Activated naive CD4-positive, alpha-beta T cell (primary cell): ENCODE measurements around the gene ELF3.
"Not testable (repeated sequence)": the region's sequence is repeated elsewhere in the genome, so short reads cannot be mapped to it uniquely, and the experiment has no call there.

ENCODE experiments used
- DNase-seq, 4 experiments: peaks; one replicate each; lab custom pipeline; 2025; lab: John Stamatoyannopoulos, UW

The ELF3 gene

DNA sequence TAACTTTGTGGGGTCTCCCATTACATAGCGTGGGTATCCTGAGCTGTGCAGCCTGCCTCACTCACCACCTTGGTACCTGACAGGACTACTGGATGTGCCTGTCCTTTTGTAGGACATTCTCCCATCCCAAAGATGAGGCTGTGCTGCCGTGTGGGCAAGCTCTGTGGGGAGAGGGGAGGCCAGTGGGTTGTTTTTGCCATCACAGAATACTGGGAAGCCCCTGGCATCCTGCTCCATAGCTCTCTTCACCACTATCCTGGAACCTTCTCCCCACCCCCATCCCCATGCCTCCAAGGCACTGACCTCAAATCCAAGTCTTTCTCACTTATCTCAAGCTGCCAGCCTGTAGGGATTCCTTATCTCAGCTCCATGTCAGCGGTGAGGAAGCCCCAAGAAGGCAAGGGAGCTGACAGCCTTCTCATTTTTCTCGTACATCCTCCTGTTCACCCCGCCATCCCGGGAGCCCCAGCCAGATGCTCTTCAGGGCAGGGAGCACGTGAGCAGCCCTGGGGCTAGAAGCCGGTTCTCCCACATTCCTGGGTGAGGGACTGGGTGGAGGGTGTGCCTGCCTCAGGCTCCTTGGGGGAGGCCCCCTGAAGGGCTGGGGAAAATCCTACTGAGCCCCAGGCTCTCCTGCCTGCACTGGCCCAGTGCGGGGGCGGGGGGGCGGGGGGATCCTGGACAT lies 2.4 kb upstream of the ELF3 start:
- no peak for DNase-seq

DNA sequence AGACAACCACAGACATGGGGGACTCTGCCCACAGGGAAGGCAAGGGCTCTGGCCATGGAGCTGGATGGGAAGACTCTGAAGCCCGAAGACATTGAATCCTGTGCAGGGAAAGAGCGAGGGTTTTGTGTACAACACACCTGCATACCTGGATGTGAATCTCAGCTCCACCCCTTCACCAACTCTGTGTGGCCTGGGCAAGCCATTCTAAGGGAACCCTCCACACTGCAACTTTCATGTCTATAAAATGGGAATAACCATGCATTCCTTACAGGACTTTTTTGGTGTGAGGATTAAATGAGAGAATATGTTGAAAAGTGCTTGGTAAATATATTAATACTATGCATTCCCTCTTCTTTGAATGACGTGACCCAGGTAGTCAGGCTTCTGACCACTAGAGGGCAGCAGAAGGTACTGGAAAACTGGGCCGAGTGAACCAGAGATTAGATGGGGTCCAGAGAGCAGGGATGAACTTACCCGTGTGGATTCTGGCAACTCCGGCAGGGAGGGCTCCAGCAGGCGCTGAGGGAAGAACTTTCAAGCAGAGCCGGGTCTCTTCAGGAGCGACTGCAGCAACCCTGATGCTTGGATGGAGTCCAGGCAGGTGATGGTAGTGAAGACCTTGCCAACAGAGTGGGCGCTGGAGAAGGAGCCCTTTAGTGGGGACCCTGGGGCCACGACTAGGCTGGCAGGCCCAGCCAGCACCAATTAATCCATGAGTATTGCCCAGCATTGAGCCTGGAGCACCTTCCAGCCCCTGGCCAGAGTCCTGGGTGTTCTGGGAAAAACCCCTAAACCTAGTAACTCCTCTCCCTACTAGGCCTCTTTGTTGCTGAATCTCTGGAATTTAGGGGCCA lies 834 bp upstream of the ELF3 start:
- peak in 3 of 4 experiments; percentile 2 to 22 (median 9) for DNase-seq

DNA sequence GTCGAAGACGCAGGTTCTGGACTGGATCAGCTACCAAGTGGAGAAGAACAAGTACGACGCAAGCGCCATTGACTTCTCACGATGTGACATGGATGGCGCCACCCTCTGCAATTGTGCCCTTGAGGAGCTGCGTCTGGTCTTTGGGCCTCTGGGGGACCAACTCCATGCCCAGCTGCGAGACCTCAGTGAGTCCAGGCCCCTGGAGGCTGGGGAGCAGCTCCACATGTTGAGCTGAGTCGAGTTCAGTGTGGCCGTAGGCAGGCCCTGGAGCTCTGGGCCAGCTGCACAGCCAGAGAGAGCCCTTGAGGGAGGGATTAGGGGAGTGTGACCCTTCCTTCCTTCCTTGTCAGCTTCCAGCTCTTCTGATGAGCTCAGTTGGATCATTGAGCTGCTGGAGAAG lies 1.6 kb downstream of the ELF3 start:
- DNase-seq = no peak

DNA sequence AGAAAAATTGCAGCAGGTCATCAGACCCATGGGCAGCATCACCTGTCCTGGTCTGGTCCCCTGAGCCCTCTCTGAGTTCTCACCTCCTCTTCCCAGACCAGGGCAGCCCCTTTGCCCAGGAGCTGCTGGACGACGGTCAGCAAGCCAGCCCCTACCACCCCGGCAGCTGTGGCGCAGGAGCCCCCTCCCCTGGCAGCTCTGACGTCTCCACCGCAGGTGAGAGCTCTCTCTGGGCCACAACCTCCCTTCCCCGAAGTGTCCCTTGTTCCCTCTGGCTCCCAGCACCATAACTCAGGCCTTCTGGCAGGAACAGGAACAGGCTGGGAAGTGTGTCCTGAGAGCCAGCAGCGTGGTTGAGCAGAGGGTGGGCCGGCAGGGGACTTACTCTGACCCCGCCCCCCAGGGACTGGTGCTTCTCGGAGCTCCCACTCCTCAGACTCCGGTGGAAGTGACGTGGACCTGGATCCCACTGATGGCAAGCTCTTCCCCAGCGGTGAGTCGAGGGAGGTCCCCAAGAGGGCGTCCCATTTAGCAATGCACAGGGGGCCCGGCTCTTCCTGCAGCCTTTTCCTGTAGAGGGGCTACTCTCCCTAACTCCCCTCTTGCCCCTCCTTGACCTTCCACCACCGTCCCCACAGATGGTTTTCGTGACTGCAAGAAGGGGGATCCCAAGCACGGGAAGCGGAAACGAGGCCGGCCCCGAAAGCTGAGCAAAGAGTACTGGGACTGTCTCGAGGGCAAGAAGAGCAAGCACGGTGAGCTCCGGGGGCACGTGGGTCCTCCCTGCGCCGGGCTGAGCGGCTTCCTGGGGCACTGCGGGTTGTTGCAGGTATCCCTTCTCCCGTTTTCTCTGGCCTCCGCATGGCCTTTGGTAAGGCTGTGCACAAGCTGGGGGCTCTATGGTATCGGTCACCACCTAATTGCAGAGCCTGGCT lies 2.4 kb downstream of the ELF3 start:
- DNase-seq = no peak

DNA sequence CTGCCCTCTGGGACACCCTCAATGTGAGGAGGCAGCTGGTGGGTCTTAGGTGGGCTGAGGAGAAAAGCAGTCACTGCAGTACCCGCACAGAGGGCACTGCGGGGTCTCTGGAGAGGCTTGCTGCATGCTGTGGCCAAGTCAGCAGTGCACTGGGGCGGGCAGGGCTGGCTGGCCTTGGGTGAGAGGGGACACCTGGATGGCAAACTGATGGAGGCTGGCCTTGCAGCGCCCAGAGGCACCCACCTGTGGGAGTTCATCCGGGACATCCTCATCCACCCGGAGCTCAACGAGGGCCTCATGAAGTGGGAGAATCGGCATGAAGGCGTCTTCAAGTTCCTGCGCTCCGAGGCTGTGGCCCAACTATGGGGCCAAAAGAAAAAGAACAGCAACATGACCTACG lies 3.2 kb downstream of the ELF3 start:
- no peak for DNase-seq

DNA sequence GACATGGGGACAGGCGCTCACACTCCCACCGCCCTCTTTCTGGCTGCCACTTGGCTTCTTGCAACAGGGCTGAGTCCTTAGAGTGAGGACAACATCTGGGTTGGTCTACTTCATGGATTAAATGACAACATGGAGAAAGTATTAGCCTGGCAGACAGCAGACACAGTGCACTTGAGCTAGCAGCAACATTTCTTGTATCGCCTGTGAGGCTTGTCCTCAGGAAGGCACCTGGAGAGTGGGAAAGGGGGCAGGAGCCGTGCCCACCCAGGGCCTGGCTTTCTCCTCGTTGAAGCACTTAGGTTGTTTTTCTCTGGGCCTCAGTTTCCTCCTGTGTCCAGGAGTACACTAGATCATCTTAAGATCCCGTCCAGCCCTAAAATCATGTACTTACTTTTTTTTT lies 3.7 kb downstream of the ELF3 start:
- no peak for DNase-seq

DNA sequence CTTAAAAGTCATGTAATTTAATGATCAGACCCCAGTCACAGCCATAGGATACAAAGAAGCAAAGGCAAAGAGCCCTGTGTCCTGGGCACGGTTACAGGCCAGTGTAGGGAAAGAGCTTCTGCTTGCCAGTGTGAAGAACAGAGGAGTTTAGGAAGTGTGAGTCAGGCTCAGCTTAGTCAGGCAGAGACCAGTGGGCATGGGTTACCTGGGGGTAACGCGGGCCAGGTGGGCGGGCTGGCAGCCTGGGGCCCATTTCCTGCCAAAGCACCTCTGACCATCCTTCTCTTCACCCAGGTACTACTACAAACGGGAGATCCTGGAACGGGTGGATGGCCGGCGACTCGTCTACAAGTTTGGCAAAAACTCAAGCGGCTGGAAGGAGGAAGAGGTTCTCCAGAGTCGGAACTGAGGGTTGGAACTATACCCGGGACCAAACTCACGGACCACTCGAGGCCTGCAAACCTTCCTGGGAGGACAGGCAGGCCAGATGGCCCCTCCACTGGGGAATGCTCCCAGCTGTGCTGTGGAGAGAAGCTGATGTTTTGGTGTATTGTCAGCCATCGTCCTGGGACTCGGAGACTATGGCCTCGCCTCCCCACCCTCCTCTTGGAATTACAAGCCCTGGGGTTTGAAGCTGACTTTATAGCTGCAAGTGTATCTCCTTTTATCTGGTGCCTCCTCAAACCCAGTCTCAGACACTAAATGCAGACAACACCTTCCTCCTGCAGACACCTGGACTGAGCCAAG lies 4.7 kb downstream of the ELF3 start:
- DNase-seq = no peak

DNA sequence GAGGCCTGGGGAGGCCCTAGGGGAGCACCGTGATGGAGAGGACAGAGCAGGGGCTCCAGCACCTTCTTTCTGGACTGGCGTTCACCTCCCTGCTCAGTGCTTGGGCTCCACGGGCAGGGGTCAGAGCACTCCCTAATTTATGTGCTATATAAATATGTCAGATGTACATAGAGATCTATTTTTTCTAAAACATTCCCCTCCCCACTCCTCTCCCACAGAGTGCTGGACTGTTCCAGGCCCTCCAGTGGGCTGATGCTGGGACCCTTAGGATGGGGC lies 5.2 kb downstream of the ELF3 start:
- no peak for DNase-seq

DNA sequence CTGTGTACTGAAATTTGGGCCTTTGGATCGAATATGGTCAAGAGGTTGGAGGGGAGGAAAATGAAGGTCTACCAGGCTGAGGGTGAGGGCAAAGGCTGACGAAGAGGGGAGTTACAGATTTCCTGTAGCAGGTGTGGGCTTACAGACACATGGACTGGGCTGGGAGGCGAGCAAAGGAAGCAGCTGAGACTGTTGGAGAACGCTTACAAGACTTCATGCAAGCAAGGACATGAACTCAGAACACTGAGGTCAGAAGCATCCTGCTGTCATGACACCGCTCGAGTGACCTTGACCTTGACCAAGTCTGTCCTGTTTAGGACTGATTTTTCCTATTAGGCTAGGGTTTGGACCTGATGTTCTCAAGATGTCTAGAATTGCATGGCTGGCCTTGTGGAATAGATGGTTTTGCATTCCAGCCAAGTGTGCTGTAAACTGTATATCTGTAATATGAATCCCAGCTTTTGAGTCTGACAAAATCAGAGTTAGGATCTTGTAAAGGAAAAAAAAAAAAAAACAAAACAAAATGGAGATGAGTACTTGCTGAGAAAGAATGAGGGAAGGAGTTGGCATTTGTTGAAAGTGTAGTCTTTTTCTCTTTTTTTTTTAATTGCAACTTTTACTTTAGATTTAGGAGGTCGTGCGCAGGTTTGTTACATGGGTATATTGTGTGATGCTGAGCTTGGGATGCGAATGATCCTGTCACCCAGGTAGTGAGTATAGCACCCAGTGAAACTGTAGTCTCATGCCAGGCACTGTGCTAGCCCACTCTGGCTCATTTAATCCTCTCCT lies 5.8 kb downstream of the ELF3 start:
- DNase-seq = no peak

DNA sequence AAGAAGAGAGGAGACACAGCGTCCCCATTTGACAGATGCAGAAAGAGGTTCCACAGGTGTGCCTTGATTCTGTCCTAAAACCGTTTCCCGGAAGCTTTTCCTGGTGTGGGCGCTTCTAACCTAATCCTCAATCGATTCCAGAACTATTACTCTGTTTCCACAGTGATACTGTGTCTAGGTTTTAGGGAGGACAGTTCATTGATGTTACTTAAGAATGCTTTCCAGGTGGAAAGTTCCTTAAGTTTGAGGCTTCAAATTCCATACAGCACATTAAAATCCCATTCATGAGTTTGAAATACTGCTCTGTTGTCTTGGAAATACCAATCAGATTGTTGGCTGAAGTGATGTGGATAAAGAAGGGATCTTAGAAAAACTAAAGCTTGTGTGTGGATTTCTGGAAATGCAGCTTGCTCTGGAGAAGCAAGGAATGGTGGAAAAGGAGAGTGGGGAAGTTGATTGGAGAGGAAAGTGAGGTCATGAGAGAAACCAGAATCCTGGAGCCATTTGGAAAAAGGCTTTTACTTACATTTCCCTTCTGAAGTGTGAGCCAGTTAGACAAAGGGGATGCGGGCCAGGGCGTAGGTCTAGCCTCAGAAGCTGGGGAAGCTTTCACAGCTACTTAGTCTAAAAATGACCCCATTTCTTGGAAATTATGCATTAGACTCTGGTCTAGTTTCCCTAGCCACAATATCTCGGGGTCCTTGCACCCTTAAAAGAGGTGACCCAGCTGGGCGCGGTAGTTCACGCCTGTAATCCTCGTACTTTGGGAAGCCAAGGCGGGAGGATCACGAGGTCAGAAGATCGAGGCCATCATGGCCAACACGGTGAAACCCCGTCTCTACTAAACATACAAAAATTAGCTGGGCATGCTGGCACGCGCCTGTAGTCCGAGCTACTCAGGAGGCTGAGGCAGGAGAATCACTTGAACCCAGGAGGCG lies 6.7 kb downstream of the ELF3 start:
- no peak for DNase-seq

DNA sequence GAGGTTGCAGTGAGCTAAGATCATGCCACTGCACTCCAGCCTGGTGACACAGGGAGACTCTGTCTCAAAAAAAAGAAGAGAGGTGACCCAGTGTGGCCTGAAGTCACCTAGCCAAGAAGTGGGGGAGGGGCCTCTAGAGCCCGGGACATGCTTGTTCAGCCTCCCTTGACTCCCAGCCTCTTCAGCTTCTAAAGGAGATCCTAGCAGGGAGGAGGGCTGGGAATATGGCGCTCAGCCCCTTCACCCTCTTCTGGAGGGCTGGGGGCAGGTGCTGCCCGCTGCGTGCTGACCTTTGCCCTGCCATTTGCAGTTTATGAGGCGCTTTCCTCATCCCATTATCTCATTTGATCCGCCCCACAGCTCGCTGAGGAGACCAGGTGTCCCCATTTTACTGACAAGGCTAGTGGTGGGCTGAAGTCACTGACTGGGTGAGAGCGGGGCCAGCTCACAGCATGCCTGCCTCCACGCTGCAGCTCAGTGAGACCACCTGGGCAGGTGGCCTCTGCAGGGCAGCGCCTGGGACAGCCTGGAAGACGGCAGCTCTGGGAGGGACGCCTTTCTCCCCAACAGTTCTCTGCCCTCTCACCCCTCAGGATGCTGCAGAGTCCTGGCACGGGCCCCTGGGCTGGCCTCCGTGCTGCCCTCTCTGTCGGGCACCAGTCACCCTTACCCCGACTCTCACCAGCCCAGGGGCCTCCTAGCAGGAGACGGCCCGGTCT lies 7.5 kb downstream of the ELF3 start:
- DNase-seq = no peak

DNA sequence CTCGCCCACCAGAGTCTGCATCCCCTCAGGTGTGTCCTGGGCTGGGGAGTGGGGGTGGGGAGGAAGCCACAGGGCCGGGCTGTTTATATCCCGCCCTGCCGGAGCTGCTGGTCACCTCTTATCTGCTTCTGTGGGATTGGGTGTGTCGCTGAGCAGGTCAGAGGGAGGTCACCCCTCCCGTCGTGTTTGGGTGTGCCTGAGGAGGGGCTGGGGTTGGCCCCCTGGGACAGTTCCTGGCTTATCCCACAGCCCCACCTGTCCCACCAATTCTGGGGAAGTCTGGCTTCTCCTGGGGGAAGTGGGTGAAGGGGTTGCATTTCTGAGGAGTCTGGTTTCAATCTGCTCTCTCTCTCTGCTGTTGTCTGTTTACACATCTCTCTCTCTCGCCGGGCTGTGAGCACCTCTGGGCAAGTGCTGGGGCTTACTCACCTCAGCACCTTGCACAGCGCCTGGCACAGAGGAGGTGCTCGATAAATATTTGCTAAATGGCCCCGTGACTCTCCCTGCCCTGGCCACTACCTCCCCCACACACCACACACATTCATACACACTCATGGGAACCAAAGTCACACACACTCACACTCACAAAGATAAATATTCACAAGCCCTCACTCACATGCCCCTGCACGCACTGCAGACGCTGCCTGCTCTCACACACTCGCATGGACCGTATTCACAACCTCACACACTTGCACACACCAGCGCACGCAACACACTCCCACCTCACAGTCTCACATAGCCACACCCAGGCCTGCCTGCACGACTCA lies 8.3 kb downstream of the ELF3 start:
- DNase-seq = no peak

DNA sequence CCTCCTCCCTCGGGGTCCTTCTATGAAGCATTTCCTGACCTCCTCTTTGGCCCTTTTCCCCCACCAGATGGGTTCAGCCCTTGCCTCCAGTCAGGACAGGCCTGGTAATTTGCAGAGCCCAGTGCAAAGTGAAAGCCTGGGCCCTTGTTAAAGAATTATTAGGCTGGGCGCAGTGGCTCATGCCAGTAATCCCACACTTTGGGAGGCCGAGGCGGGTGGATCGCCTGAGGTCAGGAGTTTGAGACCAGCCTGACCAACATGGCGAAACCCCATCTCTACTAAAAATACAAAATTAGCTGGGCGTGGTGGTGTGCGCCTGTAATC lies 8.8 kb downstream of the ELF3 start:
- not testable (repeated sequence) for DNase-seq

DNA sequence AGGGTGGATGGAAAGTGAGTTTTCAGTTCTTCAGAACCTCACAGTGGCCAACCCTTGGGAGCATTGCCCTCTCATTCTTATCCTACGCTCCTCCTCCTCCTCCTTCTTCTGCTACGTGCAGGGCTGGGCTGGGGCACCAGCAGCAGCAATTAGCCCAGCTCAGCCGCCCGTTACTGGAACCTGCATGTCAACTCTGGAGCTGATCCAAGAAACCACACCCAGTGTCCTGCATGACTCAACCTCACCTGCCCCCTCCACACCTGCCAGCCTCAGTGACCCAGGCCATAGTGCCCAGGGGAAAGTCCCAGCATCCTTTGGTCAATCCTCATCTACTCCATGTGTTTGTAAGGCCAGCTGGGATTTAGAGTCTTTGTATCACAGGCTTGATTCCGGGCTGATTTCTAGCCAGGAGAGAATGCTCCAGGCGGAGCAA lies 12.6 kb downstream of the ELF3 start:
- DNase-seq = no peak

DNA sequence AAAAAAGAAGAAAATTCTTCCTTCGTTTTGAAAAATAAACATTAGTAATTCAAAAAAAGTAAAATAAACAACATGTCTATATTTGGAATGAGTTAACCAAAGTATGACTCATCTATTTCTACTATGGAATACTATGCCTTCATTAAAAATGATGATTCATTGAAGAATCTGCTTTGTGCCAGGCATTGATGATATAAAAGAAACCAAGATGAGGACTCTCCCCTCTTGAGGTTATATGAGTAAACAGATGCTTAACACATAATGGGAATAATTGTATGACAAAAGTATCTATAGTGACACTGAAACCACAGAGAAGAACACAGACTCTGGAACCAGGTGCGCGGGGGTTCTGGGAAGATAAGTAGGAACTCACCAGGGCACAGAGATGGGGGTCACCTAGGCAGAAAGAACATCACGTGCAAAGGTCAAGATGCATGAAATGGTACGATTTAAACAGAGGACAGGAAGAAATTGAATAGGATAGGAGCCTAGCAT lies 18.8 kb downstream of the ELF3 start:
- DNase-seq = no peak

DNA sequence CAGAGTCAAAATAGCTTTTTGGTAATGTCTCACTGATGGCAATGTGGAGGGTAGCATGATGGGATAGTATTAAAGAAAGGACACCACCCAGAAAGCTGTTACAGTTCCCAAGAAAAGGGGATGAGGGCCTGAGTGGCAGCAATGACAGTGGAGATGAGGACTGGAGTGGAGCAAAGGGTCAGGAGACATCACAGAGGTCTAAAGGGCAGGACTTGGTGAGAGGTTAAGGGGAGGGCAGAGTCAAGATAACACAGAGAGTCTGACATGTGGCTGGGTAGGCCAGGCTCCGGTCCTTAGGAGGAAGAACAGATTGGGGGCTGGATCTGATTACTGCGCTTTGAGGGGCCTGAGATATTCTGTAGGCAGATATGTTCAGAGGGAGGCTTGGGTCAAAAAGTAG lies 19.3 kb downstream of the ELF3 start:
- DNase-seq = no peak

DNA sequence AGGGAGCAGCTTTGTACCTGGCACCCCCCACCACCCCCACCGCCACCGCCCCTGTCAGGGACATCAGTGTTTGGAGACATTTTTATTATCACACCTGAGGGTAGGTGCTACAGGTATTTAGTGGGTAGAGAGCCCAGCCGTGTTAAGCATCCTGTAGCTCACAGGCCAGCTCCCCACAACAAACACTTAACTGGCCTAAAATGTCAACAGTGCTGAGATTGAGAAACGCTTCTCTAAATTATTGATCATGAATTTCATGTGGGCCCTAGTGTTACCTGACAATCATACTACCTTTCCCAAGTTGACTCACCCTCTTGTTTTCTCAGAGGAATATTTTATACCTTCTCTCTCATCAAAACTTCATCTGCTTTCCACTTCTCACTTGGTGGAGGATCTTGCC lies 21.4 kb downstream of the ELF3 start:
- no peak for DNase-seq

DNA sequence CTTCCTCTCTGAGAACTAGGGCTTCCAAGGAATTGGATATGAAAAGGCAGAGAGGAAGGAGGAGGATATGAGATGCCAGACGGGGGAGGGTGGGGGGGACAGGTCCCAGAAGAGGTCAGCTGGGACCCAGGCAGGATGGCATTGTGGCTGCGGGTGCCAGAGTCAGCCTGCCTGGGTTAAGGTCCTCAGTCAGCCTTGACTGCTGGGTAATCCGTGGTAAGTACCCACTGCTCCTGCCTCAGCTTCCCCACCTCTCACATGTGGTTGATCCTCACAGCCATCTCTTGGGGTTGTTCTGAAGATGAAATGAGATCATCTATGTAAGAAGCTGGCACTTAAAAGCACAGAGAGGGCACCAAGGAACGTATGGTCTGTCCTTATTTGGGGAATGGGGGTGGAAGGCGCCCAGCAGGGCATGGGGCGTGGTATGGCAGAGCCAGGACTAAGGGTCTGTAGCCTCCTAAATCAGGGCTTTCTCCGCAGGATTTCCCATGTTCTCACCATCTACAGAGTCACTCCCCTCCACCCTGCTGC lies 23.8 kb downstream of the ELF3 start:
- no peak for DNase-seq
